DOHH2 (cell line): ENCODE results near the gene ADGRF3.
A peak's percentile ranks its signal among the peaks of the same experiment; 100 is the strongest.

Experiments used
- H3F3A ChIP-seq: fragments of 200-600 bp; sonication (generic), shearing (Covaris generic); 2 replicates; pipeline ENCODE4 v1.6.0; 2016; ENCODE audit warnings: antibody characterized with exemption, mild to moderate bottlenecking; ENCODE audit not compliant: control insufficient read depth, insufficient read depth
- H3K27ac ChIP-seq: fragments of 200-600 bp; sonication (generic); 2 replicates; pipeline ENCODE4 v1.5.1; 2014; ENCODE audit warnings: low read depth, mild to moderate bottlenecking, low read length, moderate library complexity
- H3K27me3 ChIP-seq: fragments of 200-600 bp; sonication (generic); 2 replicates; pipeline ENCODE4 v1.6.1; 2014; ENCODE audit warnings: mild to moderate bottlenecking, low read length, mixed read lengths; ENCODE audit not compliant: control insufficient read depth
- H3K36me3 ChIP-seq: fragments of 200-600 bp; sonication (generic); 2 replicates; pipeline ENCODE4 v1.6.1; 2014; ENCODE audit warnings: mild to moderate bottlenecking, low read length, moderate library complexity, mixed read lengths; ENCODE audit not compliant: control insufficient read depth
- H3K4me1 ChIP-seq: fragments of 200-600 bp; sonication (generic); 2 replicates; pipeline ENCODE4 v1.6.1; 2014; ENCODE audit warnings: mild to moderate bottlenecking, low read length, mixed read lengths; ENCODE audit not compliant: control insufficient read depth
- H3K4me2 ChIP-seq: fragments of 200-600 bp; sonication (generic); 2 replicates; pipeline ENCODE4 v1.6.0; 2014; ENCODE audit warnings: mild to moderate bottlenecking, low read length, moderate library complexity
- H3K4me3 ChIP-seq: fragments of 200-600 bp; sonication (generic); 2 replicates; pipeline ENCODE4 v1.5.1; 2014; ENCODE audit warnings: mild to moderate bottlenecking, low read length, mixed read lengths
- H3K79me2 ChIP-seq: fragments of 200-600 bp; sonication (generic); 2 replicates; pipeline ENCODE4 v1.6.1; 2014; ENCODE audit warnings: mild to moderate bottlenecking, low read length, mixed read lengths; ENCODE audit not compliant: control insufficient read depth
- H3K9me2 ChIP-seq: fragments of 200-600 bp; sonication (generic); replicated peaks from 2 replicates; pipeline ENCODE4 v1.6.1; 2014; ENCODE audit warnings: mild to moderate bottlenecking, low read length, mixed read lengths; ENCODE audit not compliant: control insufficient read depth
- H3K9me3 ChIP-seq: fragments of 200-600 bp; sonication (generic); 2 replicates; pipeline ENCODE4 v1.6.1; 2014; ENCODE audit warnings: antibody characterized with exemption, low read length, mixed read lengths; ENCODE audit not compliant: control insufficient read depth, insufficient read depth
- H4K20me1 ChIP-seq: fragments of 200-600 bp; sonication (generic); 2 replicates; pipeline ENCODE4 v1.6.0; 2014; ENCODE audit warnings: low read depth, mild to moderate bottlenecking, antibody characterized with exemption, low read length, moderate library complexity; ENCODE audit not compliant: control insufficient read depth, insufficient read depth
- CTCF ChIP-seq: fragments of 200-600 bp; sonication (generic); IDR thresholded peaks from one replicate; pipeline ENCODE4 v1.5.1; 2014; ENCODE audit warnings: antibody characterized with exemption, mild to moderate bottlenecking, low read depth, low read length; ENCODE audit not compliant: poor library complexity, severe bottlenecking
- EZH2phosphoT487 ChIP-seq: fragments of 200-600 bp; sonication (generic); IDR thresholded peaks from 2 replicates; pipeline ENCODE4 v1.6.1; 2017; ENCODE audit warnings: borderline replicate concordance, mild to moderate bottlenecking, antibody characterized with exemption, low read length, moderate library complexity, mixed read lengths

Gene ADGRF3

GRCh38 chr2:26346454-26347053 lies at the start of gene ADGRF3:
ADGRF3 (minus strand) TSS chr2:26346789; CDS start chr2:26346234, 555 bp downstream.
- H3K27me3 ChIP-seq: no peaks in the 10 kb centered on the region
- H3K4me1 ChIP-seq: peaks cover 40% of the 10 kb centered on the region
- peak within 1 kb of the TSS; percentile 97 for H3K4me3 ChIP-seq
- H3K4me2 ChIP-seq: peak within 1 kb of the TSS; percentile 99
- no peaks in the 10 kb centered on the region for H3K9me3 ChIP-seq
- H3K36me3 ChIP-seq: peaks cover 38% of the 10 kb centered on the region
- H3K9me2 ChIP-seq: no peaks in the 10 kb centered on the region
- H3K79me2 ChIP-seq: peaks cover 82% of the 10 kb centered on the region
- TF ChIP-seq CTCF (no peak), EZH2phosphoT487 (no peak)
- peak within 1 kb of the TSS; percentile 83 for H3K27ac ChIP-seq
- peaks cover 15% of the 10 kb centered on the region for H4K20me1 ChIP-seq
- peaks cover 3% of the 10 kb centered on the region; the same call in 1 of the 2 replicates for H3F3A ChIP-seq

- Histone ChIP-seq H3K4me3 (no peak overlapping the region), H3K27me3 (no peaks in the 10 kb centered on the region), H3K4me1 (no peaks in the 10 kb centered on the region), H3K27ac (no peak overlapping the region), H4K20me1 (no peaks in the 10 kb centered on the region), H3K4me2 (no peak overlapping the region), H3K9me2 (no peaks in the 10 kb centered on the region), H3K79me2 (no peaks in the 10 kb centered on the region), H3K9me3 (no peaks in the 10 kb centered on the region), H3K36me3 (peaks cover 27% of the 10 kb centered on the region), H3F3A (peaks cover 6% of the 10 kb centered on the region)
- no peak for TF ChIP-seq EZH2phosphoT487
- no peak for TF ChIP-seq CTCF
Measured at GRCh38 chr2:26395394-26395793, 48.8 kb upstream of the ADGRF3 start.

GRCh38 chr2:26394694-26395093 lies 48.1 kb upstream of the ADGRF3 start:
- Histone ChIP-seq H3F3A (peaks cover 6% of the 10 kb centered on the region), H3K4me2 (no peak overlapping the region), H3K79me2 (no peaks in the 10 kb centered on the region), H3K27ac (no peak overlapping the region), H3K4me3 (no peak overlapping the region), H3K27me3 (no peaks in the 10 kb centered on the region), H3K36me3 (peaks cover 34% of the 10 kb centered on the region), H3K4me1 (no peaks in the 10 kb centered on the region), H4K20me1 (no peaks in the 10 kb centered on the region), H3K9me2 (no peaks in the 10 kb centered on the region), H3K9me3 (no peaks in the 10 kb centered on the region)
- TF ChIP-seq CTCF: no peak
- TF ChIP-seq EZH2phosphoT487: no peak
